ENCODE measurements around the gene NBPF6. TPM values are rescaled to one million over a fixed set of nuclear protein-coding genes. Genes with fewer than 3 reads are reported as not detected.
"Not testable (repeated sequence)": the region's sequence is repeated elsewhere in the genome, so short reads cannot be mapped to it uniquely, and the experiment has no call there.

The NBPF6 gene
- total RNA-seq, 2 donors from 2014 or later: not detected

DNA sequence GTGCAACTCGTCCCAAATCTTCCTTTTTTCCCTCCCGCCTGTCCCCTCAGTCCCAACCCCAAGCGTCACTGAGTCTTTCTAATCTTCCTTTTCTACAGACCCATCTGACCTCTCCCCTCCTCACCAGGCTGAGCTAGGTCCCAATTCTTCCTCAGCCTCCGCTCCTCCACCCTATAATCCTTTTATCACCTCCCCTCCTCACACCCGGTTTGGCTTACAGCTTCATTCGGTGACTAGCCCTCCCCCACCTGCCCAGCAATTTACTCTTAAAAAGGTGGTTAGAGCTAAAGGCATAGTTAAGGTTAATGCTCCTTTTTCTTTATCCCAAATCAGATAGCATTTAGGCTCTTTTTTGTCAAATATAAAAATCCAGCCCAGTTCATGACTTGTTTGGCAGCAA, 24.4 kb downstream of the NBPF6 start:
- not testable (repeated sequence) for H3K4me1 ChIP-seq; H3K36me3 ChIP-seq; H3K27ac ChIP-seq; H3K27me3 ChIP-seq; H3K4me3 ChIP-seq; DNase-seq (ENCODE audit: low spot score)
- peaks cover 0 to 18% of the 10 kb centered on the region in 2 donors for H3K9me3 ChIP-seq

DNA sequence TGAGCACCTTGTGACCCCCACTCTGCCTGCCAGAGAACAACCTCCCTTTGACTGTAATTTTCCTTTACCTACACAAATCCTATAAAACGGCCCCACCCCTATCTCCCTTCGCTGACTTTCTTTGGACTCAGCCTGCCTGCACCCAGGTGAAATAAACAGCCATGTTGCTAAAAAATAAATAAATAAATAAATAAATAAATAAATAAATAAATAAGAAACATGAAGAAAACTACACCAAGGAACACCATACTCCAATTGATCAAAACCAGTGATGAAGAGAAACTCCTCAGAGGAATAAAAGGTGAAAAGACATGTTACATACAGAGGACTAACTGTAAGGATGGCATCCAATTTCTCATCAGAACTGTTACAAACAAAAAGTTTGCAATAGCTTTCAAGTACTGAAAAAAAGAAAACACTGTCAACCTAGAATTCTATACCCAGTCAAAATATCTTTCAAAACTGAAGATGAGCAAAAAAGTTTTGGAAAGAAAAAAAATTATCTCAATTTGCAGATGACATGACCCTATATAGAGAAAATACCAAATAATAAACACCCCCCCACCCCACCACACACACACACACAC, 28.4 kb downstream of the NBPF6 start:
- Histone ChIP-seq H3K27me3 (no peaks in the 10 kb centered on the region), H3K27ac (no peak overlapping the region), H3K4me1 (no peaks in the 10 kb centered on the region), H3K4me3 (no peak overlapping the region), H3K9me3 (peaks cover 0 to 27% of the 10 kb centered on the region in 2 donors), H3K36me3 (no peaks in the 10 kb centered on the region)
- TF ChIP-seq, protein P1, sequence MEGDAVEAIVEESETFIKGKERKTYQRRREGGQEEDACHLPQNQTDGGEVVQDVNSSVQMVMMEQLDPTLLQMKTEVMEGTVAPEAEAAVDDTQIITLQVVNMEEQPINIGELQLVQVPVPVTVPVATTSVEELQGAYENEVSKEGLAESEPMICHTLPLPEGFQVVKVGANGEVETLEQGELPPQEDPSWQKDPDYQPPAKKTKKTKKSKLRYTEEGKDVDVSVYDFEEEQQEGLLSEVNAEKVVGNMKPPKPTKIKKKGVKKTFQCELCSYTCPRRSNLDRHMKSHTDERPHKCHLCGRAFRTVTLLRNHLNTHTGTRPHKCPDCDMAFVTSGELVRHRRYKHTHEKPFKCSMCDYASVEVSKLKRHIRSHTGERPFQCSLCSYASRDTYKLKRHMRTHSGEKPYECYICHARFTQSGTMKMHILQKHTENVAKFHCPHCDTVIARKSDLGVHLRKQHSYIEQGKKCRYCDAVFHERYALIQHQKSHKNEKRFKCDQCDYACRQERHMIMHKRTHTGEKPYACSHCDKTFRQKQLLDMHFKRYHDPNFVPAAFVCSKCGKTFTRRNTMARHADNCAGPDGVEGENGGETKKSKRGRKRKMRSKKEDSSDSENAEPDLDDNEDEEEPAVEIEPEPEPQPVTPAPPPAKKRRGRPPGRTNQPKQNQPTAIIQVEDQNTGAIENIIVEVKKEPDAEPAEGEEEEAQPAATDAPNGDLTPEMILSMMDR (IDR thresholded peaks at IDR 0.05): no peak
- DNase-seq (ENCODE audit: low spot score): no peak

DNA sequence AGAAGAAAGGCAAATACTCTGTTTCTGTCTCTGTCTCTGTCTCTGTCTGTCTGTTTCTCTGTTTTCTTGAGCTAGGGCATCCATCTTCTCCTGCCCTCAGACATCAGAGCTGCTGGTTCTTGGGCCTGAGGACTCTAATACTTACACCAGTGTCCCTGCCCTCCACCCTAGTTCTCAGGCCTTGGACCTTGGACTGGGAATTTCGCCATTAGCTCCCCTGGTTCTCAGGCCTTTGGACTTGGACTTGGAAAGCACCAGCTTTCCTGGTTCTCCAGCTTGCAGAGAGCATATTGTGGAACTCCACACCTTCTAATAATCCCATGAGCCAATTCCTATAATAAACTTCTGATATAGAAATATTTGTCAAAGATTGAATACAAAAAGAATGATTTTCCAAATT, 32.6 kb downstream of the NBPF6 start:
- no peak for DNase-seq (ENCODE audit: low spot score)
- Histone ChIP-seq H3K27ac (no peak overlapping the region), H3K4me1 (no peaks in the 10 kb centered on the region), H3K36me3 (no peaks in the 10 kb centered on the region), H3K27me3 (no peaks in the 10 kb centered on the region), H3K4me3 (no peak overlapping the region), H3K9me3 (peaks cover 0 to 34% of the 10 kb centered on the region in 2 donors)
- TF ChIP-seq, protein P1 (IDR thresholded peaks at IDR 0.05): no peak

DNA sequence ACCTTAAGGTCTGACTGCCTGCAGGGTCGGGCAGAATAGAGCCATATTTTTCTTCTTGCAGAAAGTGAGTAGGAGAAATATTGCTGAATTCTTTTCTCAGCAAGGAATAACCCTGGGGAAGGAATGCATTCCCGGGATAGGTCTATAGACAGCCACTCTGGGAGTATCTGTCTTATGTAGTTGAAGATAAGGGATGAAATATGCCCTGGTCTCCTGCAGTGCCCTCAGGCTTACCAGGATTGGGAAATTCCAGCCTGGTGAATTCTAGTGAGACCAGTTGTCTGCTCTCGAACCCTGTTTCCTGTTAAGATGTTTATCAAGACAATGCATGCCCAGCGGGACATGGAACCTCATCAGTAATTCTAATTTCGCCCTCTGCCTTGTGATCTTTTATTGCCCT, 35.8 kb downstream of the NBPF6 start:
- H3K36me3 ChIP-seq; DNase-seq (ENCODE audit: low spot score); H3K4me1 ChIP-seq; H3K27ac ChIP-seq; H3K9me3 ChIP-seq; H3K27me3 ChIP-seq; H3K4me3 ChIP-seq: not testable (repeated sequence)

DNA sequence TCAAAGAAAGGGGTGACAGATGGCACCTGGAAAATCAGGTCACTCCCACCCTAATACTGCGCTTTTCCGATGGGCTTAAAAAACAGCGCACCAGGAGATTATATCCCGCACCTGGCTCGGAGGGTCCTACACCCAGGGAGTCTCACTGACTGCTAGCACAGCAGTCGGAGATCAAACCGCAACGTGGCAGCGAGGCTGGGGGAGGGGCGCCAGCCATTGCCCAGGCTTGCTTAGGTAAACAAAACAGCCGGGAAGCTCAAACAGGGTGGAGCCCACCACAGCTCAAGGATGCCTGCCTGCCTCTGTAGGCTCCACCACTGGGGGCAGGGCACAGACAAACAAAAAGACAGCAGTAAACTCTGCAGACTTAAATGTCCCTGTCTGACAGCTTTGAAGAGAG, 36.6 kb downstream of the NBPF6 start:
- DNase-seq (ENCODE audit: low spot score); H3K9me3 ChIP-seq; H3K4me1 ChIP-seq; H3K4me3 ChIP-seq; H3K27ac ChIP-seq; H3K36me3 ChIP-seq; H3K27me3 ChIP-seq: not testable (repeated sequence)

DNA sequence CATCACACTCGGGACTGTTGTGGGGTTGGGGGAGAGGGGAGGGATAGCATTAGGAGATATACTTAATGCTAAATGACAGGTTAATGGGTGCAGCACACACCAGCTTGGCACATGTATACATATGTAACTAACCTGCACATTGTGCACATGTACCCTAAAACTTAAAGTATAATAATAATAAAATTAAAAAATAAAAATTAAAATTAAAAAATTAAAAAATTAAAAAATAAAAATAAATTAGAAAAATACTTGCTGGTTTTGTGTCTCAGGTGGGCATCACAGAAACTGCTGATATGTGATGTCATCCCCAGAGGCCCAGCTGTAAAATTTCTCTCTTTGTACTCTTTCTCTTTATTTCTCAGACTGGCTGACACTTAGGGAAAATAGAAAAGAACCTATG, 44.9 kb downstream of the NBPF6 start:
- DNase-seq (ENCODE audit: low spot score); H3K9me3 ChIP-seq; H3K36me3 ChIP-seq; H3K27me3 ChIP-seq; H3K4me3 ChIP-seq; H3K4me1 ChIP-seq; H3K27ac ChIP-seq: not testable (repeated sequence)

DNA sequence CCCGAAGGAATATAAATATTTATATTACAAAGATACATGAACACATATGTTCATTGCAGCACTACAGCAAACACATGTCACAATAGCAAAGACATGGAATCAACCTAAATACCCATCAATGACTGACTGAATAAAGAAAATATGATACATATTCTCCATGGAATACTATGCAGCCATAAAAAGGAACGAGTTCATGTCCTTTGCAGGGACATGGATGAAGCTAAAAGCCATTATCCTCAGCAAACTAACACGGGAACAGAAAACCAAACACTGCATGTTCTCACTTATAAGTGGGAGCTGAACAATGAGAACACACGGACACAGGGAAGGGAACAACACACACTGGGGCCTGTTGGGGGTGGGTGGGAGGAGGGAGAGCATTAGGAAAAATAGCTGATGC, 46.7 kb downstream of the NBPF6 start:
- not testable (repeated sequence) for H3K4me1 ChIP-seq; H3K27ac ChIP-seq; H3K9me3 ChIP-seq; H3K27me3 ChIP-seq; DNase-seq (ENCODE audit: low spot score); H3K36me3 ChIP-seq; H3K4me3 ChIP-seq

DNA sequence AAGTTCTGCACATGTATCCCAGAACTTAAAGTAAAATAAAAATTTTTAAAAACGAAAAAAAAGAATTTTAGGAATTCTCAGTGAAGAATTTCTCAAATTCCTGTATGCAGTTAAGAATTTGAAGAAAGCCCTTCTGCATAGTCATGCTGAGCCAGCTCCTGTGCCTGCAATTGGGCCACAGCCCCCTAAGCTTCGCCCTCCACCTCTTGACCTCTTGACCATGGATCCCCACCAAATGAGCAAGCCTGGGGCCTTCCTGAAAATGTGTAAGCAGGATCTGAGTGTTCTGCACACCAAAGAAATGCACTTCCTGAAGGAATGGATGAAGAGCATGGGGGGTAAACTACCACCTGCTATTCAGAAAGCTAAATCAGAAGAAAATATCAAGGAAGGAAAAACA, 52.0 kb downstream of the NBPF6 start:
- Histone ChIP-seq H3K4me3 (no peak overlapping the region), H3K4me1 (no peaks in the 10 kb centered on the region), H3K36me3 (no peaks in the 10 kb centered on the region), H3K27ac (no peak overlapping the region), H3K9me3 (no peaks in the 10 kb centered on the region), H3K27me3 (no peaks in the 10 kb centered on the region)
- DNase-seq (ENCODE audit: low spot score): no peak
- TF ChIP-seq, protein P1 (IDR thresholded peaks at IDR 0.05): no peak
